Esophagus squamous epithelium (tissue), 4 donors: Measurements from ENCODE around the gene CARD14.

Experiments used
- POLR2A ChIP-seq, 4 donors: fragments of 450-650 bp; IDR thresholded peaks; one replicate each; pipeline ENCODE4 v1.6.1; 2017; ENCODE audit warnings: antibody characterized with exemption in 4 of 4, mild to moderate bottlenecking in 4 of 4, moderate library complexity in 3 of 4
- TF ChIP-seq, protein P1 (sequence below), 6 experiments: fragments of 450-650 bp in 4 of 6; fragments of 200-600 bp in 2 of 6; sonication (generic) in 2 of 6; IDR thresholded peaks; one replicate each; pipeline ENCODE4 v1.5.1; 2016 to 2019; ENCODE audit warnings: antibody characterized with exemption in 6 of 6, mild to moderate bottlenecking in 4 of 6, moderate library complexity in 4 of 6

- TF ChIP-seq, protein P1, sequence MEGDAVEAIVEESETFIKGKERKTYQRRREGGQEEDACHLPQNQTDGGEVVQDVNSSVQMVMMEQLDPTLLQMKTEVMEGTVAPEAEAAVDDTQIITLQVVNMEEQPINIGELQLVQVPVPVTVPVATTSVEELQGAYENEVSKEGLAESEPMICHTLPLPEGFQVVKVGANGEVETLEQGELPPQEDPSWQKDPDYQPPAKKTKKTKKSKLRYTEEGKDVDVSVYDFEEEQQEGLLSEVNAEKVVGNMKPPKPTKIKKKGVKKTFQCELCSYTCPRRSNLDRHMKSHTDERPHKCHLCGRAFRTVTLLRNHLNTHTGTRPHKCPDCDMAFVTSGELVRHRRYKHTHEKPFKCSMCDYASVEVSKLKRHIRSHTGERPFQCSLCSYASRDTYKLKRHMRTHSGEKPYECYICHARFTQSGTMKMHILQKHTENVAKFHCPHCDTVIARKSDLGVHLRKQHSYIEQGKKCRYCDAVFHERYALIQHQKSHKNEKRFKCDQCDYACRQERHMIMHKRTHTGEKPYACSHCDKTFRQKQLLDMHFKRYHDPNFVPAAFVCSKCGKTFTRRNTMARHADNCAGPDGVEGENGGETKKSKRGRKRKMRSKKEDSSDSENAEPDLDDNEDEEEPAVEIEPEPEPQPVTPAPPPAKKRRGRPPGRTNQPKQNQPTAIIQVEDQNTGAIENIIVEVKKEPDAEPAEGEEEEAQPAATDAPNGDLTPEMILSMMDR (IDR thresholded peaks at IDR 0.05) = no peak
- TF ChIP-seq POLR2A (IDR thresholded peaks at IDR 0.05) = no peak
Observed at GRCh38 chr17:80163336-80163735, 6.5 kb upstream of the CARD14 start.
